ENCODE measurements around the gene CDK14.

CDK14 gene

GRCh38 chr7:91239772-91240171 lies 643.7 kb downstream of the CDK14 start:
- in situ Hi-C loops (cut with MboI; ENCODE audit: low sequenced_read_pairs), result no loop called here

GRCh38 chr7:91240376-91240941 lies 644.3 kb downstream of the CDK14 start:
- in situ Hi-C loops (cut with MboI; ENCODE audit: low sequenced_read_pairs), result no loop called here

GRCh38 chr7:91242097-91242844 lies 646.1 kb downstream of the CDK14 start:
- in situ Hi-C loops (cut with MboI; ENCODE audit: low sequenced_read_pairs), result no loop called here

GRCh38 chr7:91243591-91244301 lies 647.6 kb downstream of the CDK14 start:
- in situ Hi-C loops (cut with MboI; ENCODE audit: low sequenced_read_pairs), result no loop called here

- in situ Hi-C loops (cut with MboI; ENCODE audit: low sequenced_read_pairs), result no loop called here
Measured at GRCh38 chr7:91247500-91247899, 651.4 kb downstream of the CDK14 start.

- in situ Hi-C loops (cut with MboI; ENCODE audit: low sequenced_read_pairs), result no loop called here
Measured at GRCh38 chr7:91248996-91249395, 652.9 kb downstream of the CDK14 start.

- in situ Hi-C loops (cut with MboI; ENCODE audit: low sequenced_read_pairs), result no loop called here
Measured at GRCh38 chr7:91249506-91250233, 653.5 kb downstream of the CDK14 start.

- in situ Hi-C loops (cut with MboI; ENCODE audit: low sequenced_read_pairs), result no loop called here
Measured at GRCh38 chr7:91250706-91251105, 654.6 kb downstream of the CDK14 start.

GRCh38 chr7:91251877-91252276 lies 655.8 kb downstream of the CDK14 start:
- in situ Hi-C loops (cut with MboI; ENCODE audit: low sequenced_read_pairs), result no loop called here

All from hTERT RPE-1 (cell line).